HCT116 (cell line): ENCODE data around the gene OR5K2. TPM values are rescaled to one million over a fixed set of nuclear protein-coding genes. Genes with fewer than 3 reads are reported as not detected.

ENCODE experiments used
- ATAC-seq: fragments of 200-7000 bp; cut with Tn5 transposase; 2 replicates; pipeline ENCODE4 v1.9.1; 2020; ENCODE audit warnings: mild to moderate bottlenecking, moderate library complexity
- BruUV-seq: library from RNA; stranded (reverse); fragments of 400-500 nt; replicated peaks from 2 replicates; lab custom pipeline; 2021; lab: Mats Ljungman, UMichigan
- CTCF ChIA-PET: fragments of 300-600 bp; sonication (Branson Sonifier 250); formaldehyde crosslinking; loops from one replicate; lab custom pipeline; 2021; ENCODE audit warnings: antibody characterized with exemption; lab: Charles Lee
- POLR2A ChIA-PET: fragments of 300-600, 350-600 bp; sonication (Branson Sonifier 250); formaldehyde crosslinking; loops from one replicate; lab custom pipeline; 2021; ENCODE audit warnings: antibody characterized with exemption; lab: Charles Lee
- RAD21 ChIA-PET, 2 experiments: fragments of 300-600 bp; sonication (Branson Sonifier 250); formaldehyde crosslinking; loops; one replicate each; lab custom pipeline; 2023; ENCODE audit warnings: low total read pairs in 2 of 2; ENCODE audit not compliant: uncharacterized antibody in 2 of 2, unreplicated experiment in 2 of 2, low non-redundant PET in 1 of 2; lab: Charles Lee
- DNase-seq: peaks from one replicate; pipeline ENCODE4 v3.0.0-alpha.2; 2010; ENCODE audit warnings: low read depth, low spot score
- H2AFZ ChIP-seq: fragments of 200-600 bp; shearing (Covaris generic), sonication (generic); 2 replicates; pipeline ENCODE4 v1.6.1; 2017; ENCODE audit warnings: low read depth, mixed run types, mixed read lengths, antibody characterized with exemption, low read length; ENCODE audit not compliant: poor library complexity, severe bottlenecking
- H3K27ac ChIP-seq: 2 replicates; pipeline ENCODE4 v1.5.1; 2012; ENCODE audit warnings: low read depth, low read length
- H3K27me3 ChIP-seq: fragments of 200-600 bp; sonication (generic); 2 replicates; pipeline ENCODE4 v1.6.1; 2016; ENCODE audit warnings: mixed run types, low read length, mixed read lengths; ENCODE audit not compliant: insufficient read depth
- H3K36me3 ChIP-seq, 2 experiments: fragments of 200-500 bp in 1 of 2; fragments of 200-600 bp in 1 of 2; sonication (Bioruptor generic) in 1 of 2; sonication (generic) in 1 of 2; 2 replicates each; pipeline versions ENCODE4 v1.5.1 to v1.6.1; 2014 to 2016; ENCODE audit warnings: low read length in 2 of 2, inconsistent platforms in 1 of 2, mixed read lengths in 1 of 2, mixed run types in 1 of 2; ENCODE audit not compliant: insufficient read depth in 2 of 2, control insufficient read depth in 1 of 2
- H3K4me1 ChIP-seq, 2 experiments: fragments of 200-600 bp in 1 of 2; sonication (generic) in 1 of 2; 2 replicates each; pipeline versions ENCODE4 v1.5.1 to v1.6.1; 2012 to 2017; ENCODE audit warnings: low read length in 2 of 2, inconsistent platforms in 1 of 2, mild to moderate bottlenecking in 1 of 2, mixed read lengths in 1 of 2, mixed run types in 1 of 2, moderate library complexity in 1 of 2; ENCODE audit not compliant: insufficient read depth in 2 of 2, control insufficient read depth in 1 of 2
- H3K4me2 ChIP-seq: fragments of 200-600 bp; sonication (generic); 2 replicates; pipeline ENCODE4 v1.6.1; 2017; ENCODE audit warnings: mixed run types, low read length, mixed read lengths
- H3K4me3 ChIP-seq, 2 experiments: fragments of 200-600 bp in 1 of 2; sonication (generic) in 1 of 2; replicated peaks in 1 of 2; 2 replicates each; pipeline ENCODE4 v1.5.1; 2011 to 2016; ENCODE audit warnings: low read length in 2 of 2, control low read depth in 1 of 2, low read depth in 1 of 2, mild to moderate bottlenecking in 1 of 2, mixed read lengths in 1 of 2, mixed run types in 1 of 2
- H3K79me2 ChIP-seq: fragments of 200-600 bp; sonication (generic); 2 replicates; pipeline ENCODE4 v1.6.1; 2017; ENCODE audit warnings: mild to moderate bottlenecking, mixed run types, low read length, moderate library complexity, mixed read lengths; ENCODE audit not compliant: insufficient read depth
- H3K9ac ChIP-seq: fragments of 200-600 bp; sonication (generic); 2 replicates; pipeline ENCODE4 v1.6.1; 2016; ENCODE audit warnings: low read length, mixed read lengths
- H3K9me2 ChIP-seq: fragments of 200-600 bp; sonication (generic), shearing (Covaris generic); 2 replicates; pipeline ENCODE4 v1.6.1; 2017; ENCODE audit warnings: mixed run types, mild to moderate bottlenecking, moderate library complexity; ENCODE audit not compliant: insufficient read depth
- H3K9me3 ChIP-seq, 2 experiments: fragments of 200-500 bp in 1 of 2; fragments of 200-600 bp in 1 of 2; sonication (Bioruptor generic) in 1 of 2; sonication (generic) in 1 of 2; 2 replicates each; pipeline ENCODE4 v1.6.1; 2014 to 2017; ENCODE audit warnings: low read length in 2 of 2, mixed read lengths in 2 of 2, inconsistent platforms in 1 of 2, low read depth in 1 of 2, mild to moderate bottlenecking in 1 of 2, mixed run types in 1 of 2, moderate library complexity in 1 of 2; ENCODE audit not compliant: control insufficient read depth in 1 of 2, insufficient read depth in 1 of 2
- H4K20me1 ChIP-seq: fragments of 200-600 bp; sonication (generic), shearing (Covaris generic); 2 replicates; pipeline ENCODE4 v1.6.1; 2017; ENCODE audit warnings: mixed run types, mild to moderate bottlenecking, moderate library complexity; ENCODE audit not compliant: insufficient read depth
- CEBPB ChIP-seq: IDR thresholded peaks from 2 replicates; pipeline ENCODE4 v1.6.1; 2012; ENCODE audit warnings: low read depth
- JUND ChIP-seq: IDR thresholded peaks from 2 replicates; pipeline ENCODE4 v1.6.1; 2012
- POLR2A ChIP-seq: IDR thresholded peaks from 2 replicates; pipeline ENCODE4 v1.7.0; 2011; ENCODE audit warnings: borderline replicate concordance; ENCODE audit not compliant: insufficient read depth, insufficient read length; ENCODE audit errors: extremely low read depth
- RAD21 ChIP-seq: IDR thresholded peaks from 2 replicates; pipeline ENCODE4 v1.6.1; 2012; ENCODE audit warnings: low read depth, mild to moderate bottlenecking
- REST ChIP-seq: IDR thresholded peaks from 2 replicates; pipeline ENCODE4 v1.6.1; 2012; ENCODE audit warnings: low read depth
- SIN3A ChIP-seq: IDR thresholded peaks from 2 replicates; pipeline ENCODE4 v1.6.1; 2012; ENCODE audit warnings: low read depth
- SP1 ChIP-seq: IDR thresholded peaks from 2 replicates; pipeline ENCODE4 v1.6.1; 2012; ENCODE audit warnings: low read depth
- YY1 ChIP-seq: IDR thresholded peaks from 2 replicates; pipeline ENCODE4 v1.6.1; 2011; ENCODE audit warnings: low read length, low read depth, moderate library complexity, mild to moderate bottlenecking; ENCODE audit not compliant: insufficient replicate concordance; ENCODE audit errors: extremely low read depth
- ZFX ChIP-seq: fragments of 450-650 bp; IDR thresholded peaks from 2 replicates; pipeline ENCODE4 v1.6.1; 2017
- ZNF274 ChIP-seq: fragments of 200-500 bp; sonication (Bioruptor generic); IDR thresholded peaks from 2 replicates; pipeline ENCODE4 v1.6.1; 2014; ENCODE audit warnings: mild to moderate bottlenecking, low read depth, low read length, inconsistent platforms
- intact Hi-C: fragments of 100-400 bp; cut with micrococcal nuclease; formaldehyde crosslinking; loops from 2 replicates; pipeline ENCODE4 v1.10.0; 2022
- total RNA-seq: library from RNA; stranded (reverse); gene quantifications from one replicate; pipeline ENCODE4 v1.2.1, GENCODE V29; 2021; ENCODE audit not compliant: unreplicated experiment
- TF ChIP-seq, protein P1 (sequence below): IDR thresholded peaks from 2 replicates; pipeline ENCODE4 v1.6.1; 2012
- TF ChIP-seq, protein P2 (sequence below), 3 experiments: fragments of 200-600 bp in 1 of 3; sonication (generic) in 1 of 3; IDR thresholded peaks in 2 of 3; conservative IDR thresholded peaks in 1 of 3; 2 replicates each; pipeline ENCODE4 v1.5.1; 2012 to 2017; ENCODE audit warnings: low read depth in 2 of 3, low read length in 2 of 3, antibody characterized with exemption in 1 of 3, borderline replicate concordance in 1 of 3, control low read depth in 1 of 3, mild to moderate bottlenecking in 1 of 3, mixed read lengths in 1 of 3, mixed run types in 1 of 3, moderate library complexity in 1 of 3; ENCODE audit not compliant: insufficient read depth in 1 of 3

OR5K2 gene
- total RNA-seq, 1 experiment from 2014 or later: not detected

GRCh38 chr3:98534168-98534567, 36.7 kb downstream of the OR5K2 start:
- no peaks in the 10 kb centered on the region for H3K9me2 ChIP-seq
- ATAC-seq (no peak), DNase-seq (no peak)
- no TSS peak for BruUV-seq
- intact Hi-C loops: no loop called here
- H3K4me2 ChIP-seq: peak overlapping the region; percentile 9; the same call in 1 of the 2 replicates
- peaks cover 63% of the 10 kb centered on the region for H3K79me2 ChIP-seq
- no peaks in the 10 kb centered on the region for H3K9me3 ChIP-seq
- no peaks in the 10 kb centered on the region for H3K36me3 ChIP-seq
- no peaks in the 10 kb centered on the region for H4K20me1 ChIP-seq
- H2AFZ ChIP-seq: no peak overlapping the region
- CTCF ChIA-PET: no interaction called here
- H3K27me3 ChIP-seq: no peaks in the 10 kb centered on the region
- no peak overlapping the region for H3K4me3 ChIP-seq
- TF ChIP-seq ZFX (no peak), RAD21 (no peak), SIN3A (no peak), SP1 (no peak), POLR2A (no peak), YY1 (no peak), REST (no peak), ZNF274 (no peak), JUND (no peak), CEBPB (no peak)
- TF ChIP-seq, protein P1, sequence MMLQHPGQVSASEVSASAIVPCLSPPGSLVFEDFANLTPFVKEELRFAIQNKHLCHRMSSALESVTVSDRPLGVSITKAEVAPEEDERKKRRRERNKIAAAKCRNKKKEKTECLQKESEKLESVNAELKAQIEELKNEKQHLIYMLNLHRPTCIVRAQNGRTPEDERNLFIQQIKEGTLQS: no peak
- TF ChIP-seq, protein P2, sequence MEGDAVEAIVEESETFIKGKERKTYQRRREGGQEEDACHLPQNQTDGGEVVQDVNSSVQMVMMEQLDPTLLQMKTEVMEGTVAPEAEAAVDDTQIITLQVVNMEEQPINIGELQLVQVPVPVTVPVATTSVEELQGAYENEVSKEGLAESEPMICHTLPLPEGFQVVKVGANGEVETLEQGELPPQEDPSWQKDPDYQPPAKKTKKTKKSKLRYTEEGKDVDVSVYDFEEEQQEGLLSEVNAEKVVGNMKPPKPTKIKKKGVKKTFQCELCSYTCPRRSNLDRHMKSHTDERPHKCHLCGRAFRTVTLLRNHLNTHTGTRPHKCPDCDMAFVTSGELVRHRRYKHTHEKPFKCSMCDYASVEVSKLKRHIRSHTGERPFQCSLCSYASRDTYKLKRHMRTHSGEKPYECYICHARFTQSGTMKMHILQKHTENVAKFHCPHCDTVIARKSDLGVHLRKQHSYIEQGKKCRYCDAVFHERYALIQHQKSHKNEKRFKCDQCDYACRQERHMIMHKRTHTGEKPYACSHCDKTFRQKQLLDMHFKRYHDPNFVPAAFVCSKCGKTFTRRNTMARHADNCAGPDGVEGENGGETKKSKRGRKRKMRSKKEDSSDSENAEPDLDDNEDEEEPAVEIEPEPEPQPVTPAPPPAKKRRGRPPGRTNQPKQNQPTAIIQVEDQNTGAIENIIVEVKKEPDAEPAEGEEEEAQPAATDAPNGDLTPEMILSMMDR (IDR thresholded peaks at IDR 0.05 in 2 of 3, conservative IDR thresholded peaks at IDR 0.05 in 1 of 3; ENCODE audit: borderline replicate concordance in 1 of 3, insufficient read depth in 1 of 3, low read depth in 2 of 3, low read length in 2 of 3): no peak
- TF ChIP-seq, all 23 proteins: peak for 0
- peak overlapping the region; percentile 42; the same call in 1 of the 2 replicates for H3K27ac ChIP-seq
- peaks cover 67 to 91% of the 10 kb centered on the region in 2 experiments for H3K4me1 ChIP-seq
- ChIA-PET RAD21 (no interaction called here), POLR2A (interaction anchor here (1.9 kb wide), 1 partner anchor 59 kb away, joined by 4 read pairs; the partner anchor contains the start of gene CPOX)
- peak overlapping the region; percentile 23 for H3K9ac ChIP-seq
